ENCODE measurements around the gene MAPK8.
A peak's percentile ranks its signal among the peaks of the same experiment; 100 is the strongest.
"Not testable (repeated sequence)": the region's sequence is repeated elsewhere in the genome, so short reads cannot be mapped to it uniquely, and the experiment has no call there.

MAPK8 gene

GRCh38 chr10:48306265-48306869 lies at the start of gene MAPK8:
TSS of gene MAPK8 (plus strand) at chr10:48306677. CDS start at chr10:48401661, 94,984 bp downstream.
- peak; percentile 84 to 87 for DNase-seq

DNA sequence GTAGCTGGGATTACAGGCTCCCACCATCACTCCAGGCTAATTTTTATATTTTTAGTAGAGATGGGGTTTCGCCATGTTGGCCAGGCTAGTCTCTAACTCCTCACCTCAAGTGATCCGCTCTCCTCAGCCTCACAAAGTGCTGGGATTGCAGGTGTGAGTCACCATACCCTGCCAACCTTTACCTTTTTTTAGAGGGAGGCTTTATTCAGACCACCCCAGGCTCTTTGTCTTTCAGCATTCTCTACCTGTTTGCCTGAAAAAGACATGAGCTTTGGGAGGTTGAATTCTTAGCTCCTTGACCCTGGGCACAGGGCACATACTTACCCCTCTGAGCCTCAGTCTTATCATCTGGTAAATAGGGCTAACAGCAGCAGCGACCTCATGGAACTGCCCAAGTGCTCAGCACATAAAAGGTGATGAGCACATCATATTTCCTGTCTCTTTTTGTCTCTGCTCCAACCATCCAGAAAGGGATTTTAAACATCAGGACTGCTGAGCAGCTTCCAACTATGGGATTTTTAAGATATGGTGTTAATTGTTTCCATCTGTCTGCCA lies 49.0 kb upstream of the MAPK8 start:
- DNase-seq: no peak

- no peak for DNase-seq
These were observed 48.4 kb upstream of the MAPK8 start for GRCh38 chr10:48258105-48258504.

GRCh38 chr10:48266528-48266927 lies 39.9 kb upstream of the MAPK8 start:
- DNase-seq: peak; percentile 2 to 4

DNA sequence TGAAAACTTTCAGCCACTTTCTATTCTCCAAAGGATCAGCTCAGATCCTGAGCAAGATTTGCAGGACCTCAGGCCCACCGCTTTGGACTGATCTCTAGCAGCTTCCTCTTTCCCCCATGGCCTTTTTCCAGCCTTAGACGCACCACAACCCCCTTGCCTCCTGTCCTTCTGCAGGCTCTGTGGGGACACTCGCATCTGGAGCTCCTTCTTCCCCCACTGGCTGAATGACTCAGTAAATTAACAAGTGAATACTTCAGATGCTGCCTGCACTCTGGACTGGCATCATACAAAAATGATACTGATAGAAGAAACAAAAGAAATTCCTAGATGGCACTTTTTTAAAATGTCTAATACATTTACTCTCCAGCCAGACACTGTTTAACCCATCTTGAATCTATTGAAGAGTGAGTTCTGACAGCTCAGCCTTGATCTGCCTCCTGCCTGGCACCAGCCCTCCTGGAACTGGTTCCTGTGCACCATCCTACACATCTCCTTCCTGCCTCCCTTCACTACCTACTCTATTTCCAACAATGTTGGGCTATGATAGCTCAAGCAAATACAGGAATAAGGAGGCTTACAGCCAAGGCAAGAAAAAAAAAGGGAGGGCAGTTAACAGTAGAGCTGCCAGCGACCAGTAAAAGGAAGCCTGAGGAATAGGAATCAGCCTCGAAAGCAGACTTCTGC lies 35.3 kb upstream of the MAPK8 start:
- DNase-seq: no peak

DNA sequence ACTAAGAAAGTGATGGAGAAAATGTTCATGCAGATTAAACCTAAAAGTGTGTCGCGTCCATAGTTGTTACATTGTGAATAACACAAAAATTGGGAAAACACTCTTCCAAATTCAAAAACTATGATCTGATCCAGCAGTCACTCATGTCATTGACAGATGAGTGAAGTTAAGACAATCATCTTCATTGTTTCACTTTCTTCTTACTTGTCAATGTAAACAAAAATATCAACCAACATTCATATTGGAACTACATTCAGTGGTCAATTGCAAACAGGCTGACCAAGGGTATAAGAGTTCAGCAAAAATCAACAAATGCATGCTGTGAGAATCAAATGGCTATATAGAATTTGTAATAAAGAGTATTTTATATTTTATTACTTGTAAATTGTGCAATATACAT lies 33.8 kb upstream of the MAPK8 start:
- DNase-seq: no peak

DNA sequence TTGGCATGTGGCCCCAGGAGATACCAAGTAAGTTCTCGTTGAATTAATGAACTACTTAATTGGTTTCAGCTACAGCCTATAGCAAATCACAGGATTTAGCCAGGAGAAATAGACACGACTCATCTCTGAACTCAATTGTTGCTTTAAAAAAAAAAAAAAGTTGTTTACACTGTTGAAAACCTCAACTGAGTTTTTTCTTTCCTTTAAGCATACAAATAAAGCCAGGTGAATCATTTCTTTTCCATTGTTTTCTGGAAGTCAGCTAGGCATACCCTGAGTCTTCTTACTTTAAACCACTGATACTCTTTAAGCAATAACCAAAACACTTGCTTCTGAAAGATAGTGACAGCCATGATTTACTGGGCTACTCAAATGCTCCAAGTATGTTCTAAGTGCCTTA lies 32.7 kb upstream of the MAPK8 start:
- no peak for DNase-seq

- DNase-seq: no peak
These were observed 31.8 kb upstream of the MAPK8 start, which contains the start of gene FRMPD2 for GRCh38 chr10:48274636-48275035. TSS of gene FRMPD2 (minus strand) at chr10:48274696. CDS start at chr10:48274567, 129 bp downstream.

DNA sequence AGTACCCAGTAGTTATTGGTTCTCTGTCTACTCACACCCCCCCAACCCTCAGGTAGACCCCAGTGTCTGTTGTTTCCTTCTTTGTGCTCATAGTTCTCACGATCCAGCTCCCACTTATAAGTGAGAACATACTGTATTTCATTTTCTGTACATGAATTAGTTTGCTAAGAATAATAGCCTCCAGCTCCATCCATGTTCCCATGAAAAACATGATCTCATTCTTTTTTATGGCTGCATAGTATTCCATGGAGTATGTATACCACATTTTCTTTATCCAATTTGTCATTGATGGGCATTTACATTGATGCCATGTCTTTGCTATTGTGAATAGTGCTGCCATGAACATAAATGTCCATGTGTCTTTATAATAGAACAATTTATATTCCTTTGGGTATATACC lies 29.4 kb upstream of the MAPK8 start:
- DNase-seq: no peak

DNA sequence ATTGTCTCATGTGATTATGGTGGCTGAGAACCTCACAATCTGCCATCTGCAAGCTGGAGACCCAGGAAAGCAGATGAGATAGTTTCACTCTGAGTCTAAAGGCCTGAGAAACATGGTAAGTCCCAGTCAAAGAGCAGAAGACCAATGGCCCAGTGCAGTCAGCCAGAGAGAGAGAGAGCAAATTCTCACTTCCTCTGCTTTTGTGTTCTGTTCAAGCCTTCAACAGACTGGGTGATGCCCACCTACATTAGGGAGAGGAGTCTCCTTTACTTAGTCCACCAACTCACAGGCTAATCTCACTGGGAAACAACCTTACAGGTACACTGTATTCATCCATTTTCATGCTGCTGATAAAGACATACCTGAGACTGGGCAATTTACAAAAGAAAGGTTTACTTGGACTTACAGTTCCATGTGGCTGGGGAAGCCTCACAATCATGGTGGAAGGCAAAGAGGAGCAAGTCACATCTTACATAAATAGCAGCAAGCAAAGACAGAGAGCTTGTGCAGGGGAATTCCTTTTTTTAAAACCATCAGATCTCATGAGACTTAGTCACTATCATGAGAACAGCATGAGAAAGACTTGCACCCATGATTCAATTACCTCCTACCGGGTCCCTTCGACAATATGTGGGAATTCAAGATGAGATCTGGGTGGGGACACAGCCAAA lies 27.3 kb upstream of the MAPK8 start:
- no peak for DNase-seq

DNA sequence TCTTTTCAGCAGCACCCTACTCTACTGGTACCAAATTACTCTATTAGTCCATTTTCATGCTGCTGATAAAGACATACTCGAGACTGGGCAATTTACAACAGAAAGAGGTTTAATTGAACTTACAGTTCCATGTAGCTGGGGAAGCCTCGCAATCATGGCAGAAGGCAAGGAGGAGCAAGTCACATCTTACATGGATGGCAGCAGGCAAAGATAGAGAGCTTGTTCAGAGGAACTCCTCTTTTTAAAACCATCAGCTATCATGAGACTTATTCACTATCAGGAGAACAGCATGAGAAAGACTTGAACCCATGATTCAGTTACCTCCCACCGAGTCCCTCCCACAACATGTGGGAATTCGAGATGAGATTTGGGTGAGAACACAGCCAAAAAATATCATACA lies 24.8 kb upstream of the MAPK8 start:
- not testable (repeated sequence) for DNase-seq

DNA sequence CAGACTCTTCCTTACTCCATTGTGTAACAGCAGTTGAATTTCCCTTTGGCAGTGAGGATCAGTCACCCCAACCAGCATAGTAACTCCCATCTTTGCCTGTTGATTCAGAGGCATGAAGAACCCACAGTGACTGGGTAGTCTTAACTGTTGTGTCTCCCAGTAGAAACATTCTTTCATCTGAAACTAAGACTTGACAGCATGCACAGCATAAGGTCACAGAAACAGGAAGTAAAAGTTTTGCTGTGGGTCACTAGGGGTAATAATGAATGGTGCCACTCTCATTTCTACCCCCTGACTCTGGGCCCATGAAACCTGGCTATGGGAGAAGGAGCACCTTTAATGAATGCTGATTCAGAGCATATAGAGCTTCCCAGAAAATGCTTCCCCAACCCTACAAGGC lies 23.6 kb upstream of the MAPK8 start:
- DNase-seq: no peak

DNA sequence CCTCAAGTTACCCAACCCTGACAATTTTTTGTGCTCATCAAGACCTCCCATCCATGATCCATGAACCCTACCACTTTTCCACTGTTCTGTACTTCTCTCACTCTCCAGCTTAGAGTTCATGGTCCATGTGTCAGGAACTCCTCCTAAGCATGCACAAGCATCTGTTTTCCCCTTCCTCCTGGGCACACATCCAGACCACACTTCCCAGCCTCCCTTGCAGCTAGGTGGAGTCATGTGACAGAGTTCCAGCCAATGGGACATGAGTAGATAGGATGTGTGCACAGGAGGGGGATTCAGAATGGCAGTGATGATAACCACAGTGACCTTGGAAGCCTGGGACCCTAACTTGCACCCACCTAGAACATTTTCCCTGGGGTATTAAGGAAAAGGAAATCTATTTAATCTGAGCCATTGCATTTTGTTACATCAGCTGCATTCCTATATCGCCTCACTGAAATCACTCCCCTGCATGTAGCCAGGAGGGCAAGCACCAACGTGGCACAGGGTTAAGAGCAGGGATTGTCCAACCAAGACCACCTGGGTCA lies 22.4 kb upstream of the MAPK8 start:
- DNase-seq: no peak

- DNase-seq: no peak
These were observed 21.7 kb upstream of the MAPK8 start for GRCh38 chr10:48284811-48285210.

DNA sequence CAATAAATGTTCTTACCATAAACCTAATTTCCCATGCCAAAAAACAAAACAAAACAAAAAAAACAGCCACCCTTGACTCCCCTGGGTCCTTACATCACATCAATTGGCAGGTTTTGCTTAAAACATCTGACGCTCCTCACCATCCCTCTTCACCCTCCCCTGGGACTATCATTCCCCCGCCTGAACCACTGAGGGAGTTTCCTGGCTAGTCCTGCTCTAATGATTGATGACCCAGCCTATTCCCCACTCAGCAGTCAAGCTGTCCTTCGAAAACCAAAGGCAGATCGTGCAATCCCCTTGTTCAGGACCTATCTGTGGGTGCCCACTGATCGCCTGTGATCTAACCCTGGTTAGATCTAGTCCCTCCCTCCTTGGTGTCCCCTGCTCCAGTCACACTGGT lies 20.8 kb upstream of the MAPK8 start:
- no peak for DNase-seq

GRCh38 chr10:48286356-48286755 lies 20.1 kb upstream of the MAPK8 start:
- DNase-seq: no peak

- no peak for DNase-seq
These were observed 18.8 kb upstream of the MAPK8 start for GRCh38 chr10:48287417-48288391.

- no peak for DNase-seq
These were observed 17.8 kb upstream of the MAPK8 start for GRCh38 chr10:48288661-48289060.

DNA sequence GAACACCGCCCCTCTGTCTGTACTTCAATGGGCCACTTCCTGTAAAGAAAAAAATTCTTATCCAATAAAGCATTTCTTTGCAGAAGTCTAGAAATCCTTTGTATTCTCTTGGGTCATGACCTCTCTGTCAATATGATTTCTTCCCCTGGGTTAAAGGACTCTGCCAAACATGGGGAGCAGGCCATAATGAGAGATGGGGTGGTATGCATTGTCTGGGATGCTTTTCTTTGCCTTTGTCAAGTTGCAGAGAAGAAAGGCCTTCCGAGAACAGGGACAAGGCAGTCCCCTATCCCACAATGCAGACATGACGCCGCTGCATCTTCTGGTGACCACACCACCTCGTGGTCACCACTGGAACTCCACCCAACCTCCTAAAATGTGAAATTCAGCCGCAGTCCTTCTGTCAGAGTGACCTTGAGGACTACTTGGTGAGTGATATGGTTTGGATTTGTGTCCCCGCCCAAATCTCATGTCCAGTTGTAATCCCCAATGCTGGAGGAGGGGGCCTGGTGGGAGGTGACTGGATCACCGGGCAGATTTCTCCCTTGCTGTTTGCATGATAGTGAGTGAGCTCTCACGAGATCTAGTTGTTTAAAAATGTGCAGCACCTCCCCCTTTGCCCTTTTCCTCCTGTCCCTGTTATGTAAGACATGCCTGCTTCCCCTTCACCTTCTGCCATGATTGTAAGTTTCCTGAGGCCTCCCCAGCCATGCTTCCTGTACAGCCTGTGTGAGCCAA lies 16.8 kb upstream of the MAPK8 start:
- peak; percentile 36 to 41 for DNase-seq

DNA sequence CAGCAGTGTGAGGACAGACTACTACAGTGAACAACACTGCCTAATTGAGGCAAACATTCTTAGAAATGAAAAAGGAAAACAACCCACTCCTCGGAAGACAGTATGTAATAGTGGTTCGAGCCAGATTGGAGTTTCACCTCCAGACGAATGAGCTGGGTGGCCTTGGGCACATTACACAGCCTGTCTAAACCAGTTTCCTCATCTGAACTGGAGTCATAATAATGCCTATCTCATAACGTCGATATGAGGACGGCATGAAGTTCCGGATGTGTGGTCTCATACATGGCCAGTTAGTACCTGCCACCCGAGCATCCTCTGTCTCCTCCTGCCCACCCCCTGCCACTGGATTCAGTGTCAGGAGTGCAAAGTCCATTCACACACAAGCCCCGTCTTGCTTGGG lies 16.2 kb upstream of the MAPK8 start:
- no peak for DNase-seq

DNA sequence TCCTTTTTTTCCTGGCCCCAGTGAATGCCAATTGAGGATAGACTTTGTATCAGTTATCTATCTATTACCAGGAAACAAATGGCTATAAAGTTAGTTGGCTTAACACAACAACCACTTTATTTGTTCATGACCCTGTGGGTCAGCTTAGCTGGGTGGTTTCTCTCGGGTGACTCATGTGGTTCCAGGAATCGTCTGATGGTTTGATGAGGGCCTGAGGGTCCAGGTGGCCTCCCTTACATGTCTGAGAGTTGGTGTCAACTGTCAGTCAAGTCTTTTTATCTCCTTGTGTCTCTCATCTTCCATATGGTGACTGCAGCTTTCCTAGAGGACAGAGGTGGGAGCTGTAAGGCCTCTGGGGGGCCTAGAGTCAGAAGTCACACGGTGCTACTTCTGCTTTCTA lies 15.3 kb upstream of the MAPK8 start:
- no peak for DNase-seq

GRCh38 chr10:48292616-48293015 lies 13.9 kb upstream of the MAPK8 start:
- no peak for DNase-seq

Measured in stimulated activated CD4-positive, alpha-beta T cell treated with anti-CD3 and anti-CD28 coated beads, Interleukin-2, amount 100 ng/mL, for 48 hours (primary cell).